ENCODE data around the gene DLK1. TPM values are rescaled to one million over a fixed set of nuclear protein-coding genes. Genes with fewer than 3 reads are reported as not detected.

The DLK1 gene
- total and polyA plus RNA-seq, 2 experiments from 2014 or later: 1,378 to 3,299 TPM

DNA sequence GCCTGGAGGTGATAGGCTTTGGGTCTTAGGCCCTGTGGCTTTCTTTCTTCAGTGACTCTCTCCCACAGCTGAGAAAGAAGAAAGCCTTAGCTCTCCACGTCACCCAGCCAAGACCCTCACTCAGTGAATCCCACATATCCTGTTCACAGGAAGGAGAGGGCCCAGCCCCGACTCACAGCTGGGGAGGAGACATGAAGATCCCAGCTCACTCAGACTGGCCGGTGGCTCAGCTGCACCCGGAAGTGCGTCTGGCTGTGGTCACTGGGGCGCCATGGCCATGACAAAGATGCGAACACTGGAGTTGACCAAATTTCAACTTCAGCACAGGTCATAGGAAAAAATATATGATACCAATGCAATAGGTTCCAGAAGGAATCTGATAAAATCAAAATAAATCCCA, 14.2 kb downstream of the DLK1 start:
- H2AFZ ChIP-seq: no peak overlapping the region
- H3K27me3 ChIP-seq: no peaks in the 10 kb centered on the region
- no peaks in the 10 kb centered on the region for H4K20me1 ChIP-seq (ENCODE audit: insufficient read depth, poor library complexity, severe bottlenecking)
- H3K4me1 ChIP-seq (ENCODE audit: insufficient read depth): no peaks in the 10 kb centered on the region
- H3K9me2 ChIP-seq (replicated peaks; ENCODE audit: insufficient read depth): no peaks in the 10 kb centered on the region
- H3K4me2 ChIP-seq: no peak overlapping the region
- H3K27ac ChIP-seq: no peak overlapping the region
- 94% methylated on average over 7 of the region's 7 CpGs for WGBS (ENCODE audit: low lambda C conversion rate, missing lambda C conversion rate)
- no peak overlapping the region for H3K4me3 ChIP-seq
- DNase-seq (ENCODE audit: low spot score): no peak
- H3K79me2 ChIP-seq: no peaks in the 10 kb centered on the region
- TF ChIP-seq, protein P1, sequence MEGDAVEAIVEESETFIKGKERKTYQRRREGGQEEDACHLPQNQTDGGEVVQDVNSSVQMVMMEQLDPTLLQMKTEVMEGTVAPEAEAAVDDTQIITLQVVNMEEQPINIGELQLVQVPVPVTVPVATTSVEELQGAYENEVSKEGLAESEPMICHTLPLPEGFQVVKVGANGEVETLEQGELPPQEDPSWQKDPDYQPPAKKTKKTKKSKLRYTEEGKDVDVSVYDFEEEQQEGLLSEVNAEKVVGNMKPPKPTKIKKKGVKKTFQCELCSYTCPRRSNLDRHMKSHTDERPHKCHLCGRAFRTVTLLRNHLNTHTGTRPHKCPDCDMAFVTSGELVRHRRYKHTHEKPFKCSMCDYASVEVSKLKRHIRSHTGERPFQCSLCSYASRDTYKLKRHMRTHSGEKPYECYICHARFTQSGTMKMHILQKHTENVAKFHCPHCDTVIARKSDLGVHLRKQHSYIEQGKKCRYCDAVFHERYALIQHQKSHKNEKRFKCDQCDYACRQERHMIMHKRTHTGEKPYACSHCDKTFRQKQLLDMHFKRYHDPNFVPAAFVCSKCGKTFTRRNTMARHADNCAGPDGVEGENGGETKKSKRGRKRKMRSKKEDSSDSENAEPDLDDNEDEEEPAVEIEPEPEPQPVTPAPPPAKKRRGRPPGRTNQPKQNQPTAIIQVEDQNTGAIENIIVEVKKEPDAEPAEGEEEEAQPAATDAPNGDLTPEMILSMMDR (IDR thresholded peaks at IDR 0.05; ENCODE audit: poor library complexity): no peak
- TF ChIP-seq EZH2 (IDR thresholded peaks at IDR 0.05; ENCODE audit: borderline replicate concordance) (no peak), EZH2phosphoT487 (IDR thresholded peaks at IDR 0.05; ENCODE audit: low read depth, severe bottlenecking, unreplicated experiment) (no peak)
- H3K9me3 ChIP-seq (ENCODE audit: low read depth): no peaks in the 10 kb centered on the region
- H3K36me3 ChIP-seq (replicated peaks; ENCODE audit: insufficient read depth, low read depth): no peaks in the 10 kb centered on the region

DNA sequence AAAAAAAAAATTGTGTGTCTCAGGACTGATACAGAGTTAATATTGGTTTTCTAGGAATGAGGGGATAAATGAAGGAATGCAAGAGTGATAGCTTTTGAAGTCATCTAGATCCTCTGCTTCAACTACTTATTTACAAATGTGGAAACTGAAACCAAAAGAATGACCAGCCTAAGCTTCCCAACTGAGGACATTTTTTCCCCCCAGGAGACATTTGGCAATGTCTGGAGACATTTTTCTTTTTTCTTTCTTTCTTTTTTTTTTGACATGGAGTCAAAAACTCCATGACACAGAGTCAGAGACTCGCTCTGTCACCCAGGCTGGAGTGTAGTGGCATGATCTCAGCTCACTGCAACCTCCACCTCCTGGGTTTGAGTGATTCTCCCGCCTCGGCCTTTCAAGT, 15.3 kb downstream of the DLK1 start:
- no peak overlapping the region for H2AFZ ChIP-seq
- no peaks in the 10 kb centered on the region for H3K9me2 ChIP-seq (replicated peaks; ENCODE audit: insufficient read depth)
- no peaks in the 10 kb centered on the region for H3K79me2 ChIP-seq
- WGBS (ENCODE audit: low lambda C conversion rate, missing lambda C conversion rate): 64% methylated on average over 3 of the region's 3 CpGs
- DNase-seq (ENCODE audit: low spot score): no peak
- no peaks in the 10 kb centered on the region for H3K4me1 ChIP-seq (ENCODE audit: insufficient read depth)
- no peaks in the 10 kb centered on the region for H4K20me1 ChIP-seq (ENCODE audit: insufficient read depth, poor library complexity, severe bottlenecking)
- H3K27me3 ChIP-seq: no peaks in the 10 kb centered on the region
- no peak overlapping the region for H3K4me2 ChIP-seq
- no peaks in the 10 kb centered on the region for H3K9me3 ChIP-seq (ENCODE audit: low read depth)
- H3K27ac ChIP-seq: no peak overlapping the region
- H3K4me3 ChIP-seq: no peak overlapping the region
- no peak for TF ChIP-seq EZH2phosphoT487 (IDR thresholded peaks at IDR 0.05; ENCODE audit: low read depth, severe bottlenecking, unreplicated experiment)
- no peak for TF ChIP-seq EZH2 (IDR thresholded peaks at IDR 0.05; ENCODE audit: borderline replicate concordance)
- TF ChIP-seq, protein P1 (IDR thresholded peaks at IDR 0.05; ENCODE audit: poor library complexity): no peak
- no peaks in the 10 kb centered on the region for H3K36me3 ChIP-seq (replicated peaks; ENCODE audit: insufficient read depth, low read depth)

DNA sequence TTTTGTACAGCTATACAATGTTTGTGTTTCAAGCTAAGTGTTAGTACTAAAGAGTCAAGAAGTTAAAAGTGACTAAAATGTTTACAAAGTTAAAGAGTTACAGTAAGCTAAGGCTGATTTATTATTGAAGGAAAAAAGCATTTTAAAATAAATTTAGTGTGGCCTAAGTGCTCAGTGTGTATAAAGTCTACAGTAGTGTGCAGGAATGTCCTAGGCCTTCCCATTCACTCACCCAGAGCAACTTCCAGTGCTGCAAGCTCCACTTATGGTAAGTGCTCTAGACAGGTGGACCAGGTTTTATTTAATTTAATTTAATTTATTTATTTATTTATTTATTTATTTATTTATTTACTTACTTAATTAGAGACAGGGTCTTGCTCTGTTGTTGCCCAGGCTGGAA, 19.6 kb downstream of the DLK1 start:
- H3K9me2 ChIP-seq (replicated peaks; ENCODE audit: insufficient read depth): no peaks in the 10 kb centered on the region
- H3K4me1 ChIP-seq (ENCODE audit: insufficient read depth): no peaks in the 10 kb centered on the region
- no peaks in the 10 kb centered on the region for H3K27me3 ChIP-seq
- no peaks in the 10 kb centered on the region for H3K36me3 ChIP-seq (replicated peaks; ENCODE audit: insufficient read depth, low read depth)
- H3K27ac ChIP-seq: no peak overlapping the region
- no peaks in the 10 kb centered on the region for H4K20me1 ChIP-seq (ENCODE audit: insufficient read depth, poor library complexity, severe bottlenecking)
- H3K4me3 ChIP-seq: no peak overlapping the region
- DNase-seq (ENCODE audit: low spot score): no peak
- no peaks in the 10 kb centered on the region for H3K79me2 ChIP-seq
- no peaks in the 10 kb centered on the region for H3K9me3 ChIP-seq (ENCODE audit: low read depth)
- H2AFZ ChIP-seq: no peak overlapping the region
- TF ChIP-seq EZH2 (IDR thresholded peaks at IDR 0.05; ENCODE audit: borderline replicate concordance): no peak
- no peak for TF ChIP-seq EZH2phosphoT487 (IDR thresholded peaks at IDR 0.05; ENCODE audit: low read depth, severe bottlenecking, unreplicated experiment)
- TF ChIP-seq, protein P1 (IDR thresholded peaks at IDR 0.05; ENCODE audit: poor library complexity): no peak
- no peak overlapping the region for H3K4me2 ChIP-seq

DNA sequence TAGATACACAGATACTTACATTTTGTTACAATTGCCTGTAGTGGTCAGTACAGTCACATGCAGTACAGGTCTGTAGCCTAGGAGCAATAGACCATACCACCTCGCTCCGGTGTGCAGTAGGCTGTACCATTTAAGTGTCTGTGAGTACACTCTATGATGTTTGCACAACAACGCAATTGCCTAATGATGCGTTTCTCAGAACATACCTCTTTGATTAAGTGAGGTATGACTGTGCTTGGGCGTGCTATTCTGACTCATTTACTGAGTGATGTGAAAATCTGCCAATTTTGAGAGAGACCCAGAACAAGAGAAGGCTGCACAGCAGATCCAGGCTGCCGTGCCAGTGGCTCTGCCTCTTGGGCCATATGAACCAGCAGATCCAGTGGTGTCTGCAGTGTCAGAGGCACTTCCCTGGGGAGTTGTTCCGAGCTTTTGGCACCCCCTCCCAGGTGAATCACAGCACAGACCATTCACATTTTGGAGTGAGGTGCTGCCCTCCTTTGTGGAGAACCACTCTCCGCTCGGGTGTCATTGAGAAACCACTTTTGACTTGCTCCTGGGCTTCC, 20.4 kb downstream of the DLK1 start:
- Histone ChIP-seq H2AFZ (no peak overlapping the region), H3K36me3 (replicated peaks; ENCODE audit: insufficient read depth, low read depth) (no peaks in the 10 kb centered on the region), H3K79me2 (no peaks in the 10 kb centered on the region), H3K4me1 (ENCODE audit: insufficient read depth) (no peaks in the 10 kb centered on the region), H3K27me3 (no peaks in the 10 kb centered on the region), H3K9me3 (ENCODE audit: low read depth) (no peaks in the 10 kb centered on the region), H3K9me2 (replicated peaks; ENCODE audit: insufficient read depth) (no peaks in the 10 kb centered on the region), H3K27ac (peak overlapping the region; percentile 48), H3K4me2 (no peak overlapping the region), H3K4me3 (no peak overlapping the region), H4K20me1 (ENCODE audit: insufficient read depth, poor library complexity, severe bottlenecking) (no peaks in the 10 kb centered on the region)
- no peak for TF ChIP-seq EZH2phosphoT487 (IDR thresholded peaks at IDR 0.05; ENCODE audit: low read depth, severe bottlenecking, unreplicated experiment)
- TF ChIP-seq, protein P1 (IDR thresholded peaks at IDR 0.05; ENCODE audit: poor library complexity): peak; percentile 36
- no peak for TF ChIP-seq EZH2 (IDR thresholded peaks at IDR 0.05; ENCODE audit: borderline replicate concordance)
- WGBS (ENCODE audit: low lambda C conversion rate, missing lambda C conversion rate): 72% methylated on average over 9 of the region's 9 CpGs
- peak; percentile 77 for DNase-seq (ENCODE audit: low spot score)

All from hepatocyte (in vitro differentiated cells).